ENCODE results near the gene ABCD2. TPM values are rescaled to one million over a fixed set of nuclear protein-coding genes. Genes with fewer than 3 reads are reported as not detected.
"Not testable (repeated sequence)": the region's sequence is repeated elsewhere in the genome, so short reads cannot be mapped to it uniquely, and the experiment has no call there.

The ABCD2 gene
- total and polyA plus RNA-seq, 4 donors: under 0.01 to 0.25 (median 0.05) TPM; not detected in 1

- TF ChIP-seq EGR1 (IDR thresholded peaks at IDR 0.05; ENCODE audit: low read depth in 2 of 2): no peak
- no peak for TF ChIP-seq GABPA (IDR thresholded peaks at IDR 0.05 in 1 of 2, conservative IDR thresholded peaks at IDR 0.05 in 1 of 2)
Measured at GRCh38 chr12:39626033-39626814, 6.6 kb upstream of the ABCD2 start (continued).

- H3K36me3 ChIP-seq (ENCODE audit: control insufficient read depth in 4 of 4, insufficient read depth in 3 of 4, low read depth in 1 of 4, low read length in 3 of 4): no peaks in the 10 kb centered on the region
- WGBS: 74% methylated on average over 1 of the region's 1 CpG
- no peak overlapping the region for H3K4me3 ChIP-seq (ENCODE audit: low read depth in 1 of 3, low read length in 3 of 3)
- DNase-seq (ENCODE audit: low spot score): no peak
- no peaks in the 10 kb centered on the region for H3K9me3 ChIP-seq (ENCODE audit: control insufficient read depth in 4 of 4, low read length in 3 of 4)
- TF ChIP-seq GABPA (IDR thresholded peaks at IDR 0.05 in 1 of 2, conservative IDR thresholded peaks at IDR 0.05 in 1 of 2): no peak
- no peak for TF ChIP-seq NR2F2 (IDR thresholded peaks at IDR 0.05)
- TF ChIP-seq EGR1 (IDR thresholded peaks at IDR 0.05; ENCODE audit: low read depth in 2 of 2): no peak
- no peak for TF ChIP-seq YY1 (IDR thresholded peaks at IDR 0.05)
- TF ChIP-seq SP1 (IDR thresholded peaks at IDR 0.05): no peak
- TF ChIP-seq HNF4A (conservative IDR thresholded peaks at IDR 0.05): no peak
- no peak for TF ChIP-seq FOXA2 (IDR thresholded peaks at IDR 0.05)
- no peak for TF ChIP-seq TAF1 (conservative IDR thresholded peaks at IDR 0.05)
- no peak for TF ChIP-seq JUND (IDR thresholded peaks at IDR 0.05)
- TF ChIP-seq RXRA (IDR thresholded peaks at IDR 0.05): no peak
- TF ChIP-seq RAD21 (IDR thresholded peaks at IDR 0.05): no peak
- H3K4me1 ChIP-seq (ENCODE audit: control insufficient read depth in 4 of 4, insufficient read depth in 4 of 4, low read length in 3 of 4): peaks cover 0 to 15% (median 13%) of the 10 kb centered on the region in 4 donors
- H3K27me3 ChIP-seq (ENCODE audit: control insufficient read depth in 4 of 4, insufficient read depth in 4 of 4, low read length in 3 of 4): no peaks in the 10 kb centered on the region
- no peak overlapping the region for H3K9ac ChIP-seq (ENCODE audit: low read depth in 1 of 2, low read length in 2 of 2)
- no peak overlapping the region for H3K27ac ChIP-seq (ENCODE audit: low read depth in 1 of 2, low read length in 2 of 2)
Measured at GRCh38 chr12:39623919-39624318, 4.3 kb upstream of the ABCD2 start.

GRCh38 chr12:39623160-39623559 lies 3.6 kb upstream of the ABCD2 start:
- H3K4me3 ChIP-seq (ENCODE audit: low read depth in 1 of 3, low read length in 3 of 3); H3K36me3 ChIP-seq (ENCODE audit: control insufficient read depth in 4 of 4, insufficient read depth in 3 of 4, low read depth in 1 of 4, low read length in 3 of 4); H3K27ac ChIP-seq (ENCODE audit: low read depth in 1 of 2, low read length in 2 of 2); DNase-seq (ENCODE audit: low spot score); H3K9me3 ChIP-seq (ENCODE audit: control insufficient read depth in 4 of 4, low read length in 3 of 4); H3K9ac ChIP-seq (ENCODE audit: low read depth in 1 of 2, low read length in 2 of 2); H3K27me3 ChIP-seq (ENCODE audit: control insufficient read depth in 4 of 4, insufficient read depth in 4 of 4, low read length in 3 of 4): not testable (repeated sequence)
- 96% methylated on average over 10 of the region's 10 CpGs for WGBS
- H3K4me1 ChIP-seq (ENCODE audit: control insufficient read depth in 4 of 4, insufficient read depth in 4 of 4, low read length in 3 of 4): peaks cover 0 to 15% (median 13%) of the 10 kb centered on the region in 4 donors

GRCh38 chr12:39622306-39622705 lies 2.7 kb upstream of the ABCD2 start:
- Histone ChIP-seq H3K9me3 (ENCODE audit: control insufficient read depth in 4 of 4, low read length in 3 of 4) (no peaks in the 10 kb centered on the region), H3K27ac (ENCODE audit: low read depth in 1 of 2, low read length in 2 of 2) (no peak overlapping the region), H3K9ac (ENCODE audit: low read depth in 1 of 2, low read length in 2 of 2) (no peak overlapping the region), H3K4me3 (ENCODE audit: low read depth in 1 of 3, low read length in 3 of 3) (no peak overlapping the region), H3K27me3 (ENCODE audit: control insufficient read depth in 4 of 4, insufficient read depth in 4 of 4, low read length in 3 of 4) (no peaks in the 10 kb centered on the region), H3K36me3 (ENCODE audit: control insufficient read depth in 4 of 4, insufficient read depth in 3 of 4, low read depth in 1 of 4, low read length in 3 of 4) (no peaks in the 10 kb centered on the region), H3K4me1 (ENCODE audit: control insufficient read depth in 4 of 4, insufficient read depth in 4 of 4, low read length in 3 of 4) (peaks cover 0 to 15% (median 13%) of the 10 kb centered on the region in 4 donors)
- no peak for DNase-seq (ENCODE audit: low spot score)
- TF ChIP-seq JUND (IDR thresholded peaks at IDR 0.05) (no peak), FOXA2 (IDR thresholded peaks at IDR 0.05) (no peak), HNF4G (IDR thresholded peaks at IDR 0.05) (no peak), RAD21 (IDR thresholded peaks at IDR 0.05) (no peak), TAF1 (conservative IDR thresholded peaks at IDR 0.05) (no peak), RXRA (IDR thresholded peaks at IDR 0.05) (no peak), EGR1 (IDR thresholded peaks at IDR 0.05; ENCODE audit: low read depth in 2 of 2) (no peak), NR2F2 (IDR thresholded peaks at IDR 0.05) (no peak), CTCF (IDR thresholded peaks at IDR 0.05; ENCODE audit: low read depth, low read length, missing input control) (no peak), ZBTB33 (IDR thresholded peaks at IDR 0.05) (no peak), FOXA1 (IDR thresholded peaks at IDR 0.05) (no peak)
- 66% methylated on average over 1 of the region's 1 CpG for WGBS

All from liver (tissue), 9 donors.